WI38 (cell line): ENCODE measurements around the gene TEX10.

Source experiments
- H3K4me3 ChIP-seq: 2 replicates; pipeline ENCODE4 v1.5.1; 2011; ENCODE audit warnings: low read depth, mild to moderate bottlenecking, control low read depth, low read length
- TF ChIP-seq, protein P1 (sequence below): IDR thresholded peaks from 2 replicates; pipeline ENCODE4 v1.5.1; 2012; ENCODE audit warnings: low read depth, mild to moderate bottlenecking, control low read depth, low read length

TEX10 gene

GRCh38 chr9:100286257-100286656 is 66.5 kb downstream of the TEX10 start:
- H3K4me3 ChIP-seq = no peak overlapping the region
- TF ChIP-seq, protein P1, sequence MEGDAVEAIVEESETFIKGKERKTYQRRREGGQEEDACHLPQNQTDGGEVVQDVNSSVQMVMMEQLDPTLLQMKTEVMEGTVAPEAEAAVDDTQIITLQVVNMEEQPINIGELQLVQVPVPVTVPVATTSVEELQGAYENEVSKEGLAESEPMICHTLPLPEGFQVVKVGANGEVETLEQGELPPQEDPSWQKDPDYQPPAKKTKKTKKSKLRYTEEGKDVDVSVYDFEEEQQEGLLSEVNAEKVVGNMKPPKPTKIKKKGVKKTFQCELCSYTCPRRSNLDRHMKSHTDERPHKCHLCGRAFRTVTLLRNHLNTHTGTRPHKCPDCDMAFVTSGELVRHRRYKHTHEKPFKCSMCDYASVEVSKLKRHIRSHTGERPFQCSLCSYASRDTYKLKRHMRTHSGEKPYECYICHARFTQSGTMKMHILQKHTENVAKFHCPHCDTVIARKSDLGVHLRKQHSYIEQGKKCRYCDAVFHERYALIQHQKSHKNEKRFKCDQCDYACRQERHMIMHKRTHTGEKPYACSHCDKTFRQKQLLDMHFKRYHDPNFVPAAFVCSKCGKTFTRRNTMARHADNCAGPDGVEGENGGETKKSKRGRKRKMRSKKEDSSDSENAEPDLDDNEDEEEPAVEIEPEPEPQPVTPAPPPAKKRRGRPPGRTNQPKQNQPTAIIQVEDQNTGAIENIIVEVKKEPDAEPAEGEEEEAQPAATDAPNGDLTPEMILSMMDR = no peak

DNA sequence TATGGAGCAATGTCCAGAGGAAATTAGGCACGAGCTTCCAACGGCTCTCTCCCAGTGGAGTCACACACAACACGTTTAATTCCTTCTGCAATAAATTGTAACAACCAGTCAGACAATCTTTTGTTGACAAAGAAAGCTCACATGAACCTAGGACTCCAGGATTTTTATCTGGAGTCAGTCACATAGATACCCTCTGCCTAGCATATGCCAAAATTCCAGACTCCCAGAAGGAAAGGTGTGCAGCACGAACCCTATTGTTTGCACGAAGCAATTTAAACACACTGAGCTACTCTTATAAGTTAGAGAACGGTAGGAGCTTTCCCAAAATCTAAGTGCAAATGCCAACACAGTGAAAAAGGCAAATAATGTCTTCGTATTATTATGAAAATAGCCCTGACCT is 67.1 kb downstream of the TEX10 start:
- TF ChIP-seq, protein P1 = no peak
- H3K4me3 ChIP-seq = no peak overlapping the region

DNA sequence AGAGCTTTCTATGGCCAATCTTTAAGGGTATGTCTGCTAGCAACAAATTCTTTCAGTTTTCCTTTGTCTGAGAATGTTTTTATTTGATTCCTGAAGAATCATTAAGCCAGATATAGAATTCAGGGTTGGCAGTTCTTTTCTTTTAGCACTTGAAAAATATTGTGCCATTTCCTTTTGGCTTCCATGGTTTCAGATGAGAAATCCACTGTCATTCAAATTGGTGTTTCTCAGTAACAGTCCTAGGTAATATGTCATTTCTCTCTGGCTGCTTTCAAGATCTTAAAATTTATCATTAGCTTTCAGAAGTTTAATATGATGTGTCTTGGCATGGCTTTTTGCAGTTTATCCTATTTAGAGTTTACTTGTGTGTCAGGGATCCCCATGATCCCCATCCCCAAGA is 67.7 kb downstream of the TEX10 start:
- no peak overlapping the region for H3K4me3 ChIP-seq
- TF ChIP-seq, protein P1 = no peak

DNA sequence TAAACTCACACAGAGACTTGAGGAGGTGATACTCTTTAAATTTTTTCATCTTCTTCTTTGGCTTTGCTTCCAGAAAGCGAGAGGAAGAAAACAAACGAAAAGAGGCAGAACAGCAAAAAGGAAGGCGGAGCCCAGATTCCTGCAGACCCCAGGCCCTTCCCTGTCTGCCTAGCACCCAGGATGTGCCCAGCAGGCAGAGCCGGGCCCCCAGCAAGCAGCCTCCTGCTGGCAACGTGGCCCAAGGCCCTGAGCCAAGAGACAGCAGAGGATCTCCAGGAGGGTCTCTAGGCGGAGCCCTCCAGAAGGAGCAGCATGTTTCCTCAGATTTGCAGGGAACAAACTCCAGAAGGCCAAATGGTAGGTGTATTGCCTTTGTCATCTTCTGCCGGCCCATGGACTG is 68.5 kb downstream of the TEX10 start:
- TF ChIP-seq, protein P1 = no peak
- no peak overlapping the region for H3K4me3 ChIP-seq

GRCh38 chr9:100282388-100282719 is 70.4 kb downstream of the TEX10 start:
- no peak overlapping the region for H3K4me3 ChIP-seq
- TF ChIP-seq, protein P1 = no peak

DNA sequence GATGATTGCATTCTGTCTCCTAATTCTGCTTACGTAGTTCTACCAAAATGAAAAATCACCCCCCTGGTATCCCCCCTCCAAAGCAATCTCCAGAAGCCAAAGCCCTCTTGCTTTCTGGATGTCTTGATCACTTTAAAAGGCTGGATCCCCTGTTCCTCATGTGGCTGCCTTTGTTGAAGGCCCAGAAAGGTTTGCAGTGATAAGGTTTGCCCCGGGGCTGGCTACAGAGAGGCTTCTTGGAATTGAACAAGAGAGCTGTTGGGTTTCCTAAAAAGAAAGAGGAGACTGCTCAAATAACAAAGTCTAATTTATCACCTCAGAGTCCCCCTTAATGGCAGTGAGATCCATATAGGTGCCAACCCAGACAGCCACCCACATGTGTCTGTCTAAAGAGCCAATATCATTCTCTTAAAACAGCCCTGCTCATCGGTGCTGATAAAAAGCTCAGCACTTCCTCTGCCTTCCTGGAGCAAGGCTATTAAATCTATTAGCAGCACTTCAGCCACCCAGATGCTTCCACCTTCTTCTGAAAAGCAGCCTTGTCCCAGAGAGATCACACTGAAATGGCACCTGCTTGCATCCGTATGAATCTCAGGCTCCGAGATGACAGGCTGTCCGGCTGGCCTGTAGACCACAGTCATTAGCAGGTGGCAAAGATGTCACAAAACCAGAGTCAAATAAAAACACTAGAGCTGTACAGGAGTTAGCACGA is 70.9 kb downstream of the TEX10 start:
- H3K4me3 ChIP-seq = no peak overlapping the region
- TF ChIP-seq, protein P1 = no peak

GRCh38 chr9:100281066-100281465 is 71.7 kb downstream of the TEX10 start:
- no peak overlapping the region for H3K4me3 ChIP-seq
- TF ChIP-seq, protein P1 = no peak
